Activated naive CD4-positive, alpha-beta T cell treated with anti-CD3 and anti-CD28 coated beads, Interleukin-2, amount 50 U/mL, for 24 hours (primary cell): ENCODE data around the gene ELOVL1.

ENCODE experiments used
- H3K27ac Mint-ChIP-seq: one replicate; pipeline ENCODE4 v1.8.0; 2021; ENCODE audit warnings: mild to moderate bottlenecking, mixed read lengths
- H3K27me3 Mint-ChIP-seq: one replicate; pipeline ENCODE4 v1.8.0; 2021; ENCODE audit warnings: mixed read lengths
- H3K36me3 Mint-ChIP-seq: one replicate; pipeline ENCODE4 v1.8.0; 2021; ENCODE audit warnings: mixed read lengths
- H3K4me1 Mint-ChIP-seq: one replicate; pipeline ENCODE4 v1.8.0; 2021; ENCODE audit warnings: mixed read lengths
- H3K4me3 Mint-ChIP-seq: one replicate; pipeline ENCODE4 v1.8.0; 2021; ENCODE audit warnings: mild to moderate bottlenecking, mixed read lengths
- H3K9me3 Mint-ChIP-seq: one replicate; pipeline ENCODE4 v1.8.0; 2021; ENCODE audit warnings: mixed read lengths

Gene ELOVL1

DNA sequence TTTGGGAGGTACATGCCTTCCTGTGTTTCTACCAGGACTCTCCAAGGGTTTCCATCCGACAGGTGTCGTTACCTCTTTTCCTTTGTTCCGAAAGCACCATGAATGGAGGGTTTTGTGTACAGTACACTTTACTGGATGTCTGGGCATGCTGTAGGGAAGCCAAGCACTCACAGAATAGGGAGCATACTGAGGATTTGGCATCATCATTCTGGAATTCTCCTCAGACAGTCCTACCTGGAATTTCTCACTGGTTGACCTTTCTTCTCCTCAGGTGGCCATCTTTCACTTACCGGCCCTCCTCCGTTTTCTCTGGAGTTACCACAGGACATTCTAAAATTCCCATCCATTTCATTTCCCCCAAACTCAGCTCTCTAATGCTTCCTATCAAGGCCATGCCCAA, 36.1 kb downstream of the ELOVL1 start:
- H3K27ac Mint-ChIP-seq = no peak overlapping the region
- H3K9me3 Mint-ChIP-seq = no peaks in the 10 kb centered on the region
- peaks cover 2% of the 10 kb centered on the region for H3K36me3 Mint-ChIP-seq

DNA sequence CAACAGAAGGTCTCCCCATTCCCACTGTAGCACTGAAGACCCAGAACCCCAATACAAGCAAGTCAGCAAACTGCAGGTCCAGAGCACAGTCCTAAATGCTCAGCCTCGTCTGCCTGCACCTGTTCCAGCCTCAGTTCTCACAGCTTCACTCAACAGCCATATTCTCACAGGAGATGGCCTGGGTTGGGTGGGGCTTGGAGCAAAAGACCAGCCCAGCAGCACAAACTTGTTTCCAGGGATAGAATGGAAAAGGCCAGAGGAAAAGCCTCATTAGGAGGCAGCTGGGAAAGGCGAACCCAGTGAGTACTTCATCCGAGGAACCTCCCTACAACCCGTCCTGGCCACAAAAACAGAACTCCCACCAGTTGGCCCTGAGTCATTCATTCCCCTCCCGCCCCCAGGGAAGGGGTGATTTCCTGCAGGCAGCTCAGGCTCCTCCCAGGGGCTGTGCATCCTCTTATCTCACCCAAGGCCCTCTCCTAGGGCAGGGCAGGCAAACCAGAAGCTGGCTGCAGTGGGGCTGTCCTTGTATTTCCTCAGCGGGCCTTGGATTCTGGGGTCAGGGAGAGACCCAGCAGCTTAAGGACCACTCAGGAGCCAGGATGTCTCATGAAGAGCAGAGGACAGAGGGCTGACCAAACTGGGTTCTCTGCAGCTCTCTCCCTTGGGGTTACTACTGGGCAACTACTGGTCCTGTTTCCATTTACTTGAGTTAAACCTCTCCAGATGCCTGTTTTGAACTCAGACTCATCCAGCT, 37.6 kb downstream of the ELOVL1 start:
- peaks cover 25% of the 10 kb centered on the region for H3K4me1 Mint-ChIP-seq
- H3K4me3 Mint-ChIP-seq = no peak overlapping the region
- H3K27ac Mint-ChIP-seq = no peak overlapping the region
- no peaks in the 10 kb centered on the region for H3K27me3 Mint-ChIP-seq
- H3K36me3 Mint-ChIP-seq = peaks cover 2% of the 10 kb centered on the region
- H3K9me3 Mint-ChIP-seq = no peaks in the 10 kb centered on the region

More for the DNA sequence above, 36.1 kb downstream of the ELOVL1 start:
- no peak overlapping the region for H3K4me3 Mint-ChIP-seq
- peaks cover 25% of the 10 kb centered on the region for H3K4me1 Mint-ChIP-seq
- H3K27me3 Mint-ChIP-seq = no peaks in the 10 kb centered on the region

DNA sequence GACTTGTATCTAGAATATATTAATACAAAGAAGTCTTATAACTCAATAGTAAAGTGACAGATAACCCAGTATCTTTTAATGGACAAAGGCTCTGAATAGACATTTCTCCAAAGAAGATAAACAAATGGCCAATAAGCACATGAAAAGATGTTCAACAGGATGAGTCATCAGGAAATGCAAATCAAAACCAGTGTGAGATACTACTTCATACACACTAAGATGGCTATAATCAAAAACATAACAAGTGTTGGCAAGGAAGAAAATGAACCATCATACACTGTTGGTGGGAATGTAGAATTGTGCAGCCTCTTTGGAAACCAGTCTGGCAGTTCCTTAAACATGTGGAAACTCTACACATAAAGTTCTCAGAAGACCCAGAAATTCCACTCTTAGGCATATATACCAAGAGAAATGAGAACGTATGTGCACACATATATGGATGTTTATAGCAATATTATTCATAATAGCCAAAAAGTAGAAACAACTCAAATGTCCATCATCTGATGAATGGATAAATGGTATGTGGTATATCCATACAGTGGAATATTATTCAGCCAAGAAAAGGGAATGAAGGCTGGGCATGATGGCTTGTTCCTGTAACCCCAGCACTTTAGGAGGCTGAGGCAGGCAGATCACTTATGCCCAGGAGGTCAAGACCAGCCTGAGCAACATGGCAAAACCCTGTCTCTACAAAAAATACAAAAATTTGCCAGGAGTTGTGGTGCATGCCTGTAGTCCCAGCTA, 40.1 kb downstream of the ELOVL1 start:
- no peaks in the 10 kb centered on the region for H3K9me3 Mint-ChIP-seq
- no peak overlapping the region for H3K4me3 Mint-ChIP-seq
- H3K27ac Mint-ChIP-seq = no peak overlapping the region
- peaks cover 12% of the 10 kb centered on the region for H3K36me3 Mint-ChIP-seq
- no peaks in the 10 kb centered on the region for H3K27me3 Mint-ChIP-seq
- H3K4me1 Mint-ChIP-seq = peaks cover 34% of the 10 kb centered on the region

DNA sequence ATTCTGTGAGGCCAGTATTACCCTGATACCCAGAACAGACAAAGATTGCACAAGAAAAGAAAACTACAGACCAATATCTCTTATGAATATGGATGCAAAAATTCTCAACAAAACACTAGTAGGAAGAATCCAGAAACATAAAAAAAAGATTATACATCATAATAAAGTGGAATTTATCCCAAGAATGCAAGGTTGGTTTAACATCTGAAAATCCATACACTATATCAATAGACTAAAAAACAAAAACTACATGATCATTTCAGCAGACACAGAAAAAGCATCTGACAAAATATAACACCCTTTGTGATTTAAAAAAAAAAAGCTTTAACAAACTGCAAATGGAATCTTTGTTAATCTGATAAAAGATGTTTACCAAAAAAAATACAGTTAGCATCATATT, 42.4 kb downstream of the ELOVL1 start:
- H3K4me1 Mint-ChIP-seq = peaks cover 29% of the 10 kb centered on the region
- no peaks in the 10 kb centered on the region for H3K9me3 Mint-ChIP-seq
- peaks cover 12% of the 10 kb centered on the region for H3K36me3 Mint-ChIP-seq
- H3K4me3 Mint-ChIP-seq = no peak overlapping the region
- no peaks in the 10 kb centered on the region for H3K27me3 Mint-ChIP-seq
- H3K27ac Mint-ChIP-seq = no peak overlapping the region

DNA sequence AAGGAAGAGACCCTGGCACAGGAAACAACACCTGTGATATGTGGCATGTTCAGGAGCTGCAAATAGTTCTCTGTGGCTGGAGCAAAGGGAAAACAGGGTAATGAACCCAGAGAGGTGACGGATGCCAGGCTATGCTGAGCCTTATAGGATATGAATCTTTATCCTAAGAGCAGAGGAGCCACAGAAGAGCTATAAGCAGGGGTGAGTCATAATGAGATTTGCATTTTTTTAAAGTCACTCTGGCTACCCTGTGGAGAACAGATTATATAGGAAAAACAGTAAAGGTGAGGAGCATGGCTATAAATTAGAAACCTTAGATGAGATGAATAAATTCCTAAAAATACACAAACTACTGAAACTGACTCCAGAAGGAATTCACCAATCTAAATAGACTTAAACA, 43.0 kb downstream of the ELOVL1 start:
- peaks cover 12% of the 10 kb centered on the region for H3K36me3 Mint-ChIP-seq
- no peak overlapping the region for H3K4me3 Mint-ChIP-seq
- peak overlapping the region; percentile 84 for H3K27ac Mint-ChIP-seq
- peaks cover 24% of the 10 kb centered on the region for H3K4me1 Mint-ChIP-seq
- H3K9me3 Mint-ChIP-seq = no peaks in the 10 kb centered on the region
- H3K27me3 Mint-ChIP-seq = no peaks in the 10 kb centered on the region

DNA sequence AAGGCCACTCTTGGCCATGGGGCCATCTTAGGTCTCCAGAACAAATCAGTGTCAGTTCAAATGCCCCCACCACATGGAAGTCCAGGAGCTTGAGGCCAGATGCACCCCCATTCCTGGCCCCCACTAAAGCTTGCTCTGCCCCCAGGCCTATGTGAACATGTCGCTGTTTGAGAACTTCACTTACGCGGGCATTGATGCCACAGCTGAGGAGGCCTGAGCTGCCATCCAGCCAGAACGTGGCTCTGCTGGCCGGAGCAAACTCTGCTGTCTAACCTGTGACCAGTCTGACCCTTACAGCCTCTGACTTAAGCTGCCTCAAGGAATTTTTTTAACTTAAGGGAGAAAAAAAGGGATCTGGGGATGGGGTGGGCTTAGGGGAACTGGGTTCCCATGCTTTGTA, 45.3 kb downstream of the ELOVL1 start:
- H3K4me1 Mint-ChIP-seq = peaks cover 17% of the 10 kb centered on the region
- H3K4me3 Mint-ChIP-seq = no peak overlapping the region
- no peaks in the 10 kb centered on the region for H3K27me3 Mint-ChIP-seq
- H3K9me3 Mint-ChIP-seq = no peaks in the 10 kb centered on the region
- H3K27ac Mint-ChIP-seq = no peak overlapping the region
- peaks cover 10% of the 10 kb centered on the region for H3K36me3 Mint-ChIP-seq

DNA sequence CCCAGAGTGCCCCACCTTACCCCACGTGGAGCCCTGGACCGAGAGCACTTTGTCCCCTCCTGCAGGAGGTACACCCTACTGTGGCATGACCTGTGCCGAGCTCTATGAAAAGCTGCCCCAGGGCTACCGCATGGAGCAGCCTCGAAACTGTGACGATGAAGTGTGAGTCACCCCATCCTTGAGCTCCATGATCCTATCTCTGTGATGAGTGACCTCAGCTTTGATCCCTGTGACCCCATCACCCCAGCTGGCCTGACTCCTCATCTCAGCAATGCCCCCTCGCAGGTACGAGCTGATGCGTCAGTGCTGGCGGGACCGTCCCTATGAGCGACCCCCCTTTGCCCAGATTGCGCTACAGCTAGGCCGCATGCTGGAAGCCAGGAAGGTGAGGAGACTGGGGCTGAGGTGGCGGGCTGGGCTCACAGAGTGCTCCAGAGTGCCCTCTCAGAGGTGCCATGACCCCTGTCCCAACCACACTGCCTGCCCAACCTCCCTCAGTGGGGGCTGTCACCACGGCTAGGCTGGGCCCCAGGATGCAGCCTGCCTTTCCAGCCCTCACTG, 46.4 kb downstream of the ELOVL1 start:
- Mint-ChIP-seq H3K27ac (no peak overlapping the region), H3K36me3 (peaks cover 10% of the 10 kb centered on the region), H3K27me3 (no peaks in the 10 kb centered on the region), H3K4me1 (peaks cover 9% of the 10 kb centered on the region), H3K9me3 (no peaks in the 10 kb centered on the region), H3K4me3 (no peak overlapping the region)

DNA sequence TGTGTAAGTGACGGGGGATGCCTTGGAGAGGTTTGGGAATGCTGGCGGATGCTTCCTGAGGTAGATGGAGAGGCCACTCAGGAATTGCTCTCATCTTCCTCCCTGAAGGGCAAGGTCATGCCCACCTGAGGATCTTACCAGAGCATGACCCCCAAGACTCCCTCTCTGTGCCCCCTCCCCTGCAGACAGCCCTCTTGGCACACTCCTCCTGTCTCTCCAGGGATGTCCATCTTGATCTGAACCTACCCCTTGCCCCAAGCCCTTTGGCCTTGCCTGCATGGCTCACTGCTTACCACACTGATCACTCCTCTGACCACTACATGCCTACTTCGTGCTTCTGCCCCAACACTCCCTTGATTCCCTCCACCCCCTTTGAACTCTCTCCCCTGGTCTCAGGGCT, 48.0 kb downstream of the ELOVL1 start:
- Mint-ChIP-seq H3K27me3 (no peaks in the 10 kb centered on the region), H3K36me3 (peaks cover 8% of the 10 kb centered on the region), H3K4me3 (no peak overlapping the region), H3K27ac (no peak overlapping the region), H3K4me1 (peaks cover 7% of the 10 kb centered on the region), H3K9me3 (no peaks in the 10 kb centered on the region)

DNA sequence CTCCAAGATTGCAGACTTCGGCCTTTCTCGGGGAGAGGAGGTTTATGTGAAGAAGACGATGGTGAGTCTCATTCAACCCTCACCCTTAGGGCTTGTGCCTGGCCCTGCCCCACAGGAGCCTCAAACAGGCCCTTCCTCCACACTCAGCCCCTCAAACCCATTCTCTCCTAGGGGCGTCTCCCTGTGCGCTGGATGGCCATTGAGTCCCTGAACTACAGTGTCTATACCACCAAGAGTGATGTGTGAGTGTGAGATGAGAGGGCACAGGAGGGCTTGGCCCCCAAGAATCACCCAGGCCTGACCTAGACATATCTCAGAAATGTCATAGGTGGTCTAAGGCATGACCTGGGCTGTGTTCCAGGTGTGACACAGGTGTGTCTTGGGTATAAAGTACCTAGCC, 48.5 kb downstream of the ELOVL1 start:
- no peak overlapping the region for H3K27ac Mint-ChIP-seq
- H3K4me1 Mint-ChIP-seq = peaks cover 3% of the 10 kb centered on the region
- H3K27me3 Mint-ChIP-seq = no peaks in the 10 kb centered on the region
- no peak overlapping the region for H3K4me3 Mint-ChIP-seq
- H3K36me3 Mint-ChIP-seq = peaks cover 4% of the 10 kb centered on the region
- no peaks in the 10 kb centered on the region for H3K9me3 Mint-ChIP-seq

DNA sequence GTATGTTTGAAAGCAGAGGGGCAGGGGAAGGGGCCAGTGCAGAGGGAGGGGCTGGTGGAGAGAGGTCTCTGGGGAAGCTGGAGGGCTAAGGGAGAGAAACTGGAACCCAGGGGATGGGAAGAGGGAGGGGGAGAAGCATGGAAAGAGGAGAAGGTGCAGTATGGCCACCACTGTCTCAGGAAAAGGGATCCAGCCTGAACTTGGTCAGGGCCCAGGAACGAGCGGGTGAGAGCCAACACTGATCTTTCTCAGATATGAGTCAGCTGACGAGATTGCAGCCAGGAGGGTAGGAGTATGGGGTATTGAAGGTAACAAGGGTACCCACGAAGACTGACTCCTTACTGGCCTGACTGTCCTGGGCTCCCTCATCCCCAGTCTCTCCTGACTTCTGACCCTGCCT, 49.0 kb downstream of the ELOVL1 start:
- H3K27ac Mint-ChIP-seq = no peak overlapping the region
- no peaks in the 10 kb centered on the region for H3K9me3 Mint-ChIP-seq
- no peaks in the 10 kb centered on the region for H3K4me1 Mint-ChIP-seq
- H3K27me3 Mint-ChIP-seq = no peaks in the 10 kb centered on the region
- peaks cover 2% of the 10 kb centered on the region for H3K36me3 Mint-ChIP-seq
- no peak overlapping the region for H3K4me3 Mint-ChIP-seq

DNA sequence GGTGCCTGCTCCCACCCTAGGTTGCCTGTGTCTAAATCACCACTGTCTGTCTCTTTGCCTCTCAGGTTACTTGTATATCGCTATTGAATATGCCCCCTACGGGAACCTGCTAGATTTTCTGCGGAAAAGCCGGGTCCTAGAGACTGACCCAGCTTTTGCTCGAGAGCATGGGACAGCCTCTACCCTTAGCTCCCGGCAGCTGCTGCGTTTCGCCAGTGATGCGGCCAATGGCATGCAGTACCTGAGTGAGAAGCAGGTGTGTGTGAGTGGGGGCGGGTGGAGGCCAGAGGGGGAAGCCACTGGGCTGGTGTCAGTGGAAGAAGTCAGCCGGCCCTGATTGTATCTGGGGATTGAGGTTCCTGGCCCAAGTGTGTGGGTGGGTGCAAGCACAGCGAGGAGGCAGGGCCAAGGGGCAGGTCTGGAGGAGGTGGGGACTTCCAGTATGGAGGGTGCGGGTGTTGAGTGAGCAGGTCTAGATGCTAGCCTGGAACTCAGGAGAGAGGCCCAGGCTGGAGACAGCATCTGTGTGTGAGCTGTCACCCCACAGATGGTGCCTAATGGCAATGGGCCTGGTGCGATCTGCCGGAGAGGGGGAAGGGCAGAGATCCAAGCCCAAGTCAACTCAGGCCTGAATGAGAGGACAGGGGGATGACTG, 49.9 kb downstream of the ELOVL1 start:
- Mint-ChIP-seq H3K27ac (no peak overlapping the region), H3K27me3 (no peaks in the 10 kb centered on the region), H3K9me3 (no peaks in the 10 kb centered on the region), H3K36me3 (no peaks in the 10 kb centered on the region), H3K4me3 (no peak overlapping the region), H3K4me1 (no peaks in the 10 kb centered on the region)

DNA sequence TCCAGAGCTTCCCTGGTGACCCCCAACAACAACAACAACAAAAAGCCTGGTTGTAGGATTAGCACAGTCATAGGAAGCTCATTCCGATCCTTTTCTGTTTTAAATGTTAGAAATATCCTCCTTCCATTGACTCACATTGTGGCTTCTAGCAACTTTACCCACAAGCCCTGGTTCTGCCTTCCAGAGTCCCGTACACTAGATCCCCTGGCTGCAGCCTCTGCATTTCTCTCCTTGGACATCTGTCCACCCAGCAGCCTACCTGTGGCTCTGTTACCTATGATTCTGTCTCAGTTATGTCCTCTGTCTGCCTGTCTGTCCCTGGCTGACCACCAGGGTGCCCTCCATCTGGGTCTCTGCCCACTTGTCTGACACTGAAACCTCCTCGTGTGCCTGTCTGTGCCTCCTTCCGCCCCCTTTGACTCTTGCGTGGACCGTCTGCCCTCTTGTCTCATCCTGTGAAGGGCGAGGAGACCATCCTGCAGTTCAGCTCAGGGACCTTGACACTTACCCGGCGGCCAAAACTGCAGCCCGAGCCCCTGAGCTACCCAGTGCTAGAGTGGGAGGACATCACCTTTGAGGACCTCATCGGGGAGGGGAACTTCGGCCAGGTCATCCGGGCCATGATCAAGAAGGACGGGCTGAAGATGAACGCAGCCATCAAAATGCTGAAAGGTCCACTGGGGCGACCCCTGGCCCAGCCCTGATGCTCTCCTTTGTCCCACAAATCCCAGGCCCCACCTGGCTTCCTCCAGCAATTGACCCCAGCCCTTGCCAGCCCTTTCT, 50.9 kb downstream of the ELOVL1 start:
- no peaks in the 10 kb centered on the region for H3K9me3 Mint-ChIP-seq
- H3K36me3 Mint-ChIP-seq = no peaks in the 10 kb centered on the region
- no peak overlapping the region for H3K4me3 Mint-ChIP-seq
- no peaks in the 10 kb centered on the region for H3K4me1 Mint-ChIP-seq
- H3K27me3 Mint-ChIP-seq = no peaks in the 10 kb centered on the region
- H3K27ac Mint-ChIP-seq = peak overlapping the region; percentile 44

DNA sequence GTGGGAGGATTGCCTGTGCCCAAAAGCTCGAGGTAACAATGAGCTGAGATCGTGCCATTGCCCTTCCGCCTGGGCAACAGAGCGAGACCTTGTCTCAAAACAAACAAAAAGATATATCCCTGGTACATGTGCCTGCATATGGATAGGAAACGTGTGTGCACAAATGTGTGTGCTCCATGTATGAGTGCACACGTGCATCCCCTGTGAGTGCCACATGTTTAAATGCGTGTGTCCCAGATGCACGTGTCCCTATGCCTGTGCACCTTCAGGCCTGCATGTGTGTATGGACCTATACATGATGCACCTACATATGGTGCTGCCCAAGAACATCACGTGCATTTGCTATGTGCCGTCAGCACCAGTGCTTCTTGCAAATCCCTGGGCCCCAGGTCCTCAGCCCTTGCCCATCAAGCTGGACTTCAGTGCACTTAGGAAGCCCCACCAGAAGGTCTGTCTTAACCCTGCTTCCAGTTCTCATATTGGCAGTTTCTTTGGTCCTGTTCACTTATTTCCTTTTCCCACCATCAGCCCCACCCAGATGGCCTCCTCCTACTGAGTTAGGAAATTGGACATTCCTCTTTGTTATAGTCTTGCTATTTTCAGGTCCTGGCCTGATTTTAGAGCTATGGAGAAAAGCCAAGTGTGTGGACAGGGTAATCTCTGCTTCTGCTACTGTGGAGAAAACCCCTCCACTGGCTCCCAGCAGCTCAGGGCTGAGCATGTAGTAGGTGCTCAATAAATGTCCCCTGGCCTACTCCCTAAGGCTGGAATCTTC, 51.7 kb downstream of the ELOVL1 start:
- Mint-ChIP-seq H3K4me1 (no peaks in the 10 kb centered on the region), H3K36me3 (no peaks in the 10 kb centered on the region), H3K27ac (no peak overlapping the region), H3K4me3 (no peak overlapping the region), H3K27me3 (no peaks in the 10 kb centered on the region), H3K9me3 (no peaks in the 10 kb centered on the region)

DNA sequence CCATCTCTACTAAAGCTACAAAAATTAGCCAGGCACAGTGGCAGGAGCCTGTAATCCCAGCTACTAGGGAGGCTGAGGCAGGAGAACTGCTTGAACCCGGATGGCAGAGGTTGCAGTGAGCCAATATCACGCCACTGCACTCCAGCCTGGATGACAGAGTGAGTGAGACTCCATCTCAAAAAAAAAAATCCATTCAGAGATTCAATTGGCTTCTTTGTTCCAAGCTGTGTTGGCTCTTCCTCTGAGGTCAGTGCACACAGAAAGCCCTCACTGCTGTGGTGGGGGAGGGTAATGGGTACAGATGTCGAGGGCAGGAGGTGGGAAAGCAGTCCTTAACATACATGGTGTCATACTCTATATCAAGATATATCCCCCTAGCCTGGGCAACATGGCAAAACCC, 52.3 kb downstream of the ELOVL1 start:
- no peaks in the 10 kb centered on the region for H3K4me1 Mint-ChIP-seq
- H3K27ac Mint-ChIP-seq = no peak overlapping the region

DNA sequence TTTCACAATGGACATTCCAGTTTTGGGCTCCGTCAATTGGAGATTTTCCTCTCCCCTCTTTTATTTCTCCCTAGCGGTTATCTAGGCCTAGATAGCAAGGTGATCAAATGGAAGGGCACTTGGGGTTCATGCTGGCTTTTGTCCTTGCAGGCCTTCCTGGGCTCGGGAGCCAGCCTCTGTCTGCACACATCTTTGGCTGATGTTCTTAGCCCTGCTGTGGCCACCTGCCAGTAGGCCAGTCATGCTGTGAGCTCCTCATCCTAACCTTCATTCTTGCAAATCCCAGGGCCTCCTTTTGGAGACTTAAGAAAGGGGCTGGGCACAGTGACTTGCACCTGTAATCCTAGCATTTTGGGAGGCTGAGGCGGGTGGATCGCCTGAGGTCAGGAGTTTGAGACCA, 53.6 kb downstream of the ELOVL1 start:
- no peak overlapping the region for H3K4me3 Mint-ChIP-seq
- H3K27me3 Mint-ChIP-seq = no peaks in the 10 kb centered on the region
- no peaks in the 10 kb centered on the region for H3K36me3 Mint-ChIP-seq
- H3K4me1 Mint-ChIP-seq = no peaks in the 10 kb centered on the region
- H3K27ac Mint-ChIP-seq = no peak overlapping the region
- no peaks in the 10 kb centered on the region for H3K9me3 Mint-ChIP-seq

More for the DNA sequence above, 52.3 kb downstream of the ELOVL1 start:
- no peaks in the 10 kb centered on the region for H3K9me3 Mint-ChIP-seq
- H3K27me3 Mint-ChIP-seq = no peaks in the 10 kb centered on the region
- no peaks in the 10 kb centered on the region for H3K36me3 Mint-ChIP-seq
- H3K4me3 Mint-ChIP-seq = no peak overlapping the region
